ENCODE data around the gene DDX31.

DDX31 gene

DNA sequence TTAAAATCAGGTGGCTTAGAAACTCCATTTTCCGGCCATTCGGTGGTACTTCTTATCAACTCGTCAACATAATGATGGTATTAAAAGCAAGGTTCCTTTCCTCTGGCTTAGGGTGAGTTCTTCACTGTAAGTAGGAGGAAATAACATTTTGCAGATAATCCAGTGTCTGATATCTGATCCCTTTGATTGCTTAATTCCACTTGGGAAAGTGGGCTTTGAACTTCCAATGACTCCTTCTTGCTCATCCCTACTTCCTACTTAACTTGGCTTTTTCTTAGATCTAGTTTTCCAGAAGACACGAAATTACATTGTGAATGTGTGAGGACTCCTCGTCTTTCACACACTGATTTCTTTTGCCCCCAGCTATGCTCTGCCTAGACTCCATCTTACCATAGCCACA lies 31.5 kb downstream of the DDX31 start:
- in situ Hi-C loops (cut with MboI; ENCODE audit: low sequenced_read_pairs) = no loop called here

DNA sequence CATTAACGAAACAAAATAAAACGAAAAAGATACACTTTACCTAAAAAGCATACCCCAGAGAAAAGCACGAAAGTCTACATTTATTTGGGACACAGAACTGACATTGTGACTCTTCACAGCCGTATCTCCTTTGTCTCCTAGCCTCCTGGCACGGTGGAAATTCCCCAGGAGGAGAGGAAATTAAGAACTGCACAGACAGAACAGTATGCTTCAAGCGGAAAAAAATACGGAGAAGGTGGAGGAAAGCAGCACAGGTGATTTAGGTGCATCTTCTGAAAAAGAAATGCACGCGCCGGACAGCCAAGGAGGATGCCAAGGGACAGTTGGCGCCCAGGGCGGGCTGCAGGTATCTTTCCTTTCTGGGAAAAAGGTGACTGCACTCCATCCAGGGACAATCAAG lies 32.0 kb downstream of the DDX31 start:
- in situ Hi-C loops (cut with MboI; ENCODE audit: low sequenced_read_pairs) = no loop called here

GRCh38 chr9:132637351-132637750 lies 32.4 kb downstream of the DDX31 start:
- in situ Hi-C loops (cut with MboI; ENCODE audit: low sequenced_read_pairs) = no loop called here

- in situ Hi-C loops (cut with MboI; ENCODE audit: low sequenced_read_pairs) = no loop called here
Measured at GRCh38 chr9:132634327-132634726, 35.5 kb downstream of the DDX31 start.

DNA sequence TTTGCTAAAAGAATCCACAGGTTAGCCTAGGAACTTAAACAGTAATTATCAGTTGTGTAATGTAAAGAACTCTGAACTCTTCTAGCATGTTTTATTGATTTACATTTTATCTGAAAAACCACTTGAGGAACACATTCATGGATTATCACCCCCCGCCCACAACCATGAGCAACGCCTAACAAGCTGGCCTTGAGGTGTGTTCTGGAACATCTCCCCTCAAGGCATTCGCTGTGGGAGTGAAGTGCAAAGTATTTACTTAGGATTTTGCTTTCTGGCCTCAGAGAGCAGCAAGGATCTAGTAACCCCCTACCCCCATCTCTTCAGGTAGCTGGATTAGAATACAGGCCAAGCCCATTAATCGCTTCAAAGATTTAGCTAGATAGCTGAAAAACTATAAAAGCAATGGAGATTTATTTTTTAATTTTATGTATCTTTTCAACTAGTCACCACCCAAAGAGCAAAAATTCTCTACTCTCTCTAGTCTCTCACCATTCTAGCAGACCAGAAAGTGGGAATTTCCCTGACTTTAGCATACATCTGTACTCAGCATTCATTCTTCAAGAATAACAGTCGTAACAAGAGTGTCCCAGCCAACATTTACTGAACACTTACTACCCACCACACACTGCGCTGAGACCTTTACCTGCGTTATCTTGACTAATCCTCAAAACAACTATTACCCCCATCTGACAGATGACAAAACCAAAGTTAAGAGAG lies 37.2 kb downstream of the DDX31 start:
- in situ Hi-C loops (cut with MboI; ENCODE audit: low sequenced_read_pairs) = no loop called here

GRCh38 chr9:132631685-132632084 lies 38.1 kb downstream of the DDX31 start:
- in situ Hi-C loops (cut with MboI; ENCODE audit: low sequenced_read_pairs) = no loop called here

- in situ Hi-C loops (cut with MboI; ENCODE audit: low sequenced_read_pairs) = no loop called here
Measured at GRCh38 chr9:132631280-132631679, 38.5 kb downstream of the DDX31 start.

DNA sequence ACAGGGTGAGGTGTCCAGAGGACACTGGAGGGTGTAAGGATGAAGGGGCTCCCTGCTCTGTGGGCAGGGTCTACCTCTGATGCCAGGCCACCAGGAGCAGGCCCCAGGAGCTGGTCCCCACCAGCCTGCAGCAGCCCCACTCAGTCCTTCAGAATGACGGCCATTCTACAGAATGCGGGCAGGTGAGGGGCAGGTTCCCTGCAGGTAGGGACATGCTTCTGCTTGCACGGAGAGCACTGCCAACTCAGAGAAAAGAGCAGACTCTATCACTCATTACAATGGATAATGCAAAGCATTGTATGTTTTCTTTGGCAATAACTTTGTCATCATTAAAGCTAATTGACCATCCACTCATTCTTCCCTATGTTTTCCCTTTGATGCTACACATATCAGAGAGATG lies 39.0 kb downstream of the DDX31 start:
- in situ Hi-C loops (cut with MboI; ENCODE audit: low sequenced_read_pairs) = no loop called here

DNA sequence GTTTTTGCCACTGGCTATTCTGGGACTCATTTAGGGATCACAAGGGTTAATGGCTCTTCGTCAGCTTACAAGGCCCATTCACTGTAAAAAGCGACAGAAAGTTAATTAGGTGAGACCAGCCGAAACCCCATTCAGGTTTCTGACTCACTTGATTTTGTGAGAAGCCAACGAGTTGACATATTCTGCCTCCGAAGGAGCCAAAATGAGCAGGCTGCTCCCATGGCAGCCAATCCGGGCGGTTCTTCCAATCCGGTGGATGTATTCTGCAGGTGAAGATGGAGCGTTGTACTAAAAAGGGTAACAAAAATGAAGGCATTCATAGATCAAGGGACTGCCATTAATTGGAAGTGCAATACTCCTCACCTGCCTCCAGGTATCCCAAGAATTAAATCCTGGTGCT lies 39.7 kb downstream of the DDX31 start:
- in situ Hi-C loops (cut with MboI; ENCODE audit: low sequenced_read_pairs) = no loop called here

GRCh38 chr9:132628746-132629145 lies 41.0 kb downstream of the DDX31 start:
- in situ Hi-C loops (cut with MboI; ENCODE audit: low sequenced_read_pairs) = no loop called here

- in situ Hi-C loops (cut with MboI; ENCODE audit: low sequenced_read_pairs) = no loop called here
Measured at GRCh38 chr9:132627594-132627993, 42.2 kb downstream of the DDX31 start.

GRCh38 chr9:132627106-132627505 lies 42.7 kb downstream of the DDX31 start:
- in situ Hi-C loops (cut with MboI; ENCODE audit: low sequenced_read_pairs) = no loop called here

GRCh38 chr9:132626285-132626684 lies 43.5 kb downstream of the DDX31 start:
- in situ Hi-C loops (cut with MboI; ENCODE audit: low sequenced_read_pairs) = no loop called here

DNA sequence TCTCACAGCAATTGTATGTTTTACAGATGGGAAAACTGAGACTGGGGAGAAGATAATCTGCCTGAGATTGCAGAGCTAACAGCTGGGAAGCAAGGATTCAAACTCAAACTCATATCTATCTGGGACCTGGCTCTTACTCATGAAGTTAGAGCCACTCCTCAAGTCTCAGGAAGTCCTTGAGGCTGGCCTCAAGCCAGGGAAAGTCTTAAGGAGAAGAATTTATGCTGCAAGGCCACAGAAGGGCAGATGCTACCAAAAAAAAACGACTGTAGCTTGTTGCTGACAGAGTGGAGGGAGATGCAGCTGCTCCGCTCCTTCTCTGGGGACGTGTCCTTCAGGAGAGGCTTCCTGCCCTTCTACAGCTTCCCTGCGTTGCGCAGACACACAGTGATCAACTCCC lies 47.6 kb downstream of the DDX31 start:
- in situ Hi-C loops (cut with MboI; ENCODE audit: low sequenced_read_pairs) = no loop called here

DNA sequence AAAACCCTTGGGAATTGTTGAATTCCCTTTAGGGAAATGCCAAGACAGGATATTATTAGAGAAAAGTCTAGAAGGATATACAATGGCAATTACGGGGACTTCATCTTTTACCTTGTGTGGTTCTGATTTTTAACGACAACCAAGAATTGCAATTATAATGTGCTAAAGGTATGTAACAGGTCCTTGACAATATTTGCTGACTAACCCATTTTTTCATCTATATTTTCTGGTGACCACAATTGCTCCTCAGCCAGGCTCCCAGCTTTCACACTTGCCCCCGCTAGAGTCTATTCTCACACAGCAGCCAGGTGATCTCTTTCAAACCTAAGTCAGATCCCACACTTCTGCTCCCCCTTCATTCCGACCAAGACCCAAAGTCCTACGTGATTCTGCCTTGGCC lies 53.1 kb downstream of the DDX31 start:
- in situ Hi-C loops (cut with MboI; ENCODE audit: low sequenced_read_pairs) = no loop called here

DNA sequence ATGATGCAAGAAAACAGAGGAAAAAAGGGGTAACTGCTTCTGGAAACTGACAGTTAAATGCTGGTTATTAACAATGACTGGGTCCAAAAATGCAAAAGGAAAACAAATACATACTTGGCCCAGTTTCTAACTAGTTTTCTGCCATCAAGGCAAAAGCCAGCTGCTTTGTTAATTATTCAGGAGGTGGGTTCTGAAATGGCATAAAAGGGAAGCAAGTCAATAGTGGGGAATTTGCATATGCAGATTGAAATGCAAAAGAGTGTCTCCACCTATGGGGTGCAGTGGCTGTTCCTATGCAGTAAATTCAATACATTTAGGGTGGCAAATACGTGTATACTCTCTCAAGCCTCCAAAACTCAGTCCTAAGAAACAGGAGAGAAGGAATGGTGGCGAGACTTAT lies 54.0 kb downstream of the DDX31 start:
- in situ Hi-C loops (cut with MboI; ENCODE audit: low sequenced_read_pairs) = no loop called here

GRCh38 chr9:132614324-132614723 lies 55.5 kb downstream of the DDX31 start:
- in situ Hi-C loops (cut with MboI; ENCODE audit: low sequenced_read_pairs) = no loop called here

- in situ Hi-C loops (cut with MboI; ENCODE audit: low sequenced_read_pairs) = no loop called here
Measured at GRCh38 chr9:132610661-132611060, 59.1 kb downstream of the DDX31 start.

GRCh38 chr9:132609829-132610228 lies 60.0 kb downstream of the DDX31 start:
- in situ Hi-C loops (cut with MboI; ENCODE audit: low sequenced_read_pairs) = no loop called here

DNA sequence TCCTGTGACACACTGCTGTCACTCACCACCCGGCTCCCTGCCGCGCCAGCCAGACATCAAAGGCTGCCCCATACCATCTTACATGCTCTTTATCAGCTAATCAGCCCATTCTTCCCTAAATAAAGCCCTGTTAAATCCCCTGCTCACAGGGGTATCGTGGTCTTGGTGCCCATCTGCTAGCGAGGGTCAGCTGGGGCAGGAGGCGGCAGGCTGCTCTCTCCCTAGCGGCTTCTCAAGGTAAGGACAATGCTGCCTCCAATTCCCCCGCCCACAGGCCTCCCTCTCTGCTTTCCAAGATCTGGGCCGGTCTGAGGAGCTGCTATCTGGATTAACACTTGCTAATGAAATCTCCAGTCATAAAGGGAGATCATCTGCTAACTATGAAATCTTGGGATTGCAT lies 60.6 kb downstream of the DDX31 start:
- in situ Hi-C loops (cut with MboI; ENCODE audit: low sequenced_read_pairs) = no loop called here

GRCh38 chr9:132606066-132606465 lies 63.7 kb downstream of the DDX31 start:
- in situ Hi-C loops (cut with MboI; ENCODE audit: low sequenced_read_pairs) = no loop called here

DNA sequence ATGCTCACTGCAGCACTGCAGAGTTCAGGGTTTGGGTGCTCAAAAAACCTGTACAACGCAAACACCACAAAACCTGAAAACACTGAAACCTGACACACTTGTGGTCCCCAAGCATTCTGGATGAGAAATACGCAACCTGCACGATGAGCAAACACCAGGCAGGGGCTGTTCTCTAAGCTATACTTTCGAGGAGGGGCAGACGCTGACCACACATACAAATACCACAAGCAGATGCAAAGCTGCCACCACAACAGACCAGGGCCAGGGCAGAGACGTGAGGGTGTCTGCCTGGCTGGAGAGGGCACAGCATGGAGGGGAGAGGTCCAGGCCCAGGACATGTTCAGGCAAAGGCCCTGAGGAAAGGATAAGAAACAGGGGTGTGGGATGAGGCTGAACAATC lies 64.4 kb downstream of the DDX31 start:
- in situ Hi-C loops (cut with MboI; ENCODE audit: low sequenced_read_pairs) = no loop called here

DNA sequence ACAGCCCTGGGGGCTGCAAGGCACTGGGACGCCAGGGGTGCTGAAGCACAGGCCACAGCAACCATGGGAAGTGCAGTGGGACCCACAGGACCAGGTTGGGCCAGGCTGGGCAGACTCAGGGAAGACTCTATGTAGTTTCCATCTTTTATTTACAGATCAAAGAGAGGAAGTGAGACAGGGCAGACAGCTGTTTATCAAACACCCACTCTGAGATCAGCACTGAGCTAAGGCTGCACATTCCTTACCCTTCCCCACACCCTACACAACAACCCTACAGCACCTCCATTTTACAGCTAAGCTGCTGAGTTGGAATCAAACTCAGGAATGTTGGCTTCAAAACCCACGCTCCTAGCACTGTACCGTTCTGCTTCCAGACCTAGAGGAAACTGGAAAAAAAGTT lies 67.6 kb downstream of the DDX31 start:
- in situ Hi-C loops (cut with MboI; ENCODE audit: low sequenced_read_pairs) = no loop called here

Measured in HL-60/S4 treated with phorbol 12-myristate 13-acetate at 8.2 ng/mL for 4 days and 3 days (cell line).